CD14-positive monocyte (primary cell): Measurements from ENCODE around the gene UBAP2. TPM values are rescaled to one million over a fixed set of nuclear protein-coding genes. Genes with fewer than 3 reads are reported as not detected.

Experiments
- DNase-seq, 3 donors: peaks; one replicate each; pipeline ENCODE4 v3.0.0-alpha.2; 2011 to 2022
- H2AFZ ChIP-seq: 2 replicates; pipeline ENCODE4 v1.6.0; 2012; ENCODE audit warnings: mild to moderate bottlenecking, low read depth, low read length, inconsistent platforms; ENCODE audit not compliant: insufficient read depth, poor library complexity, severe bottlenecking
- H3K27ac ChIP-seq, 2 donors: 1 replicate in 1 of 2; 2 replicates in 1 of 2; pipeline ENCODE4 v1.5.1; 2012 to 2013; ENCODE audit warnings: low read length in 2 of 2, control low read depth in 1 of 2, inconsistent platforms in 1 of 2, low read depth in 1 of 2, mild to moderate bottlenecking in 1 of 2
- H3K27me3 ChIP-seq, 2 donors: one replicate each; pipeline versions ENCODE4 v1.6.0 to v1.6.1; 2011 to 2013; ENCODE audit warnings: low read length in 2 of 2; ENCODE audit not compliant: control insufficient read depth in 2 of 2, insufficient read depth in 2 of 2
- H3K36me3 ChIP-seq, 2 donors: replicated peaks in 1 of 2; 1 replicate in 1 of 2; 2 replicates in 1 of 2; pipeline versions ENCODE4 v1.5.1 to v1.6.1; 2012 to 2013; ENCODE audit warnings: low read length in 2 of 2, control low read depth in 1 of 2, inconsistent platforms in 1 of 2, mild to moderate bottlenecking in 1 of 2; ENCODE audit not compliant: insufficient read depth in 2 of 2, control insufficient read depth in 1 of 2
- H3K4me1 ChIP-seq, 2 donors: 1 replicate in 1 of 2; 2 replicates in 1 of 2; pipeline versions ENCODE4 v1.5.1 to v1.6.1; 2012 to 2013; ENCODE audit warnings: low read length in 2 of 2, control low read depth in 1 of 2, inconsistent platforms in 1 of 2, mild to moderate bottlenecking in 1 of 2, moderate library complexity in 1 of 2; ENCODE audit not compliant: insufficient read depth in 2 of 2, control insufficient read depth in 1 of 2
- H3K4me2 ChIP-seq: replicated peaks from 2 replicates; pipeline ENCODE3; 2012; ENCODE audit warnings: low read length, moderate library complexity, mild to moderate bottlenecking; ENCODE audit not compliant: poor library complexity, severe bottlenecking; ENCODE audit errors: extremely low read depth
- H3K4me3 ChIP-seq, 3 experiments: fragments of 200-600 bp in 1 of 3; sonication (generic) in 1 of 3; replicated peaks in 1 of 3; 1 replicate in 2 of 3; 2 replicates in 1 of 3; pipeline ENCODE4 v1.5.1; 2011 to 2013; ENCODE audit warnings: low read length in 3 of 3, mild to moderate bottlenecking in 3 of 3, control low read depth in 2 of 3, low read depth in 2 of 3, inconsistent platforms in 1 of 3, moderate library complexity in 1 of 3
- H3K79me2 ChIP-seq: 2 replicates; pipeline ENCODE4 v1.6.0; 2012; ENCODE audit warnings: mild to moderate bottlenecking, control low read depth, inconsistent platforms, low read length, moderate library complexity; ENCODE audit not compliant: insufficient read depth
- H3K9ac ChIP-seq: 2 replicates; pipeline ENCODE4 v1.6.0; 2017; ENCODE audit warnings: low read length, mild to moderate bottlenecking; ENCODE audit not compliant: insufficient read depth, poor library complexity, severe bottlenecking
- H3K9me3 ChIP-seq, 2 donors: replicated peaks in 1 of 2; 1 replicate in 1 of 2; 2 replicates in 1 of 2; pipeline versions ENCODE4 v1.5.1 to v1.6.1; 2012 to 2013; ENCODE audit warnings: low read length in 2 of 2, control low read depth in 1 of 2; ENCODE audit not compliant: control insufficient read depth in 1 of 2, insufficient read depth in 1 of 2
- H4K20me1 ChIP-seq: 2 replicates; pipeline ENCODE4 v1.6.0; 2012; ENCODE audit warnings: mild to moderate bottlenecking, low read length, control low read depth, moderate library complexity; ENCODE audit not compliant: insufficient read depth
- H3K27ac Mint-ChIP-seq, 7 donors: one replicate each; pipeline ENCODE4 v1.8.0; 2020; ENCODE audit warnings: mild to moderate bottlenecking in 7 of 7, mixed read lengths in 7 of 7, moderate library complexity in 6 of 7, inconsistent platforms in 2 of 7
- H3K27me3 Mint-ChIP-seq, 3 donors: one replicate each; pipeline ENCODE4 v1.8.0; 2021 to 2022; ENCODE audit warnings: low read depth in 3 of 3, mild to moderate bottlenecking in 3 of 3, mixed read lengths in 3 of 3, moderate library complexity in 3 of 3, inconsistent platforms in 1 of 3
- H3K36me3 Mint-ChIP-seq, 2 donors: one replicate each; pipeline ENCODE4 v1.8.0; 2020; ENCODE audit warnings: mixed read lengths in 2 of 2, inconsistent platforms in 1 of 2, mild to moderate bottlenecking in 1 of 2
- H3K4me1 Mint-ChIP-seq: one replicate; pipeline ENCODE4 v1.8.0; 2020; ENCODE audit warnings: mild to moderate bottlenecking, mixed read lengths
- H3K4me3 Mint-ChIP-seq, 2 donors: one replicate each; pipeline ENCODE4 v1.8.0; 2020; ENCODE audit warnings: mild to moderate bottlenecking in 2 of 2, mixed read lengths in 2 of 2, moderate library complexity in 1 of 2
- H3K9me3 Mint-ChIP-seq, 7 donors: one replicate each; pipeline ENCODE4 v1.8.0; 2020 to 2022; ENCODE audit warnings: mixed read lengths in 7 of 7, mild to moderate bottlenecking in 6 of 7, moderate library complexity in 6 of 7, inconsistent platforms in 2 of 7
- CTCF ChIP-seq: fragments of 200-600 bp; IDR thresholded peaks from one replicate; pipeline ENCODE4 v1.8.0; 2022; ENCODE audit warnings: antibody characterized with exemption, mild to moderate bottlenecking
- WGBS: methylation state at CpG from one replicate; pipeline ENCODE4 v1.1.5; 2013; ENCODE audit warnings: missing lambda C conversion rate; ENCODE audit not compliant: insufficient coverage; 5-methylcytosine and 5-hydroxymethylcytosine counted together
- intact Hi-C, 2 donors: fragments of 100-400 bp; cut with micrococcal nuclease; formaldehyde crosslinking; loops; one replicate each; pipeline versions ENCODE4 v1.15.0 to v1.15.1; 2023
- polyA plus RNA-seq, 3 donors: library from polyadenylated mRNA; depleted of rRNA in 1 of 3; unstranded in 2 of 3; stranded (reverse) in 1 of 3; fragments of 300-500 nt in 2 of 3; fragments of >200 nt in 1 of 3; fragmentation: Illumina TruSeq in 2 of 3; gene quantifications; 1 replicate in 2 of 3; 2 replicates in 1 of 3; pipeline ENCODE4 v1.2.3, GENCODE V29; 2012 to 2021

UBAP2 gene
- polyA plus RNA-seq, 3 donors: 4.3 to 13.0 (median 5.7) TPM

GRCh38 chr9:33885948-33886347 lies 162.7 kb downstream of the UBAP2 start:
- Mint-ChIP-seq H3K27ac (no peak overlapping the region), H3K4me1 (no peaks in the 10 kb centered on the region), H3K36me3 (peaks cover 16 to 25% of the 10 kb centered on the region in 2 donors), H3K9me3 (no peaks in the 10 kb centered on the region), H3K27me3 (peaks cover 0 to 2% (median 0%) of the 10 kb centered on the region in 3 donors), H3K4me3 (no peak overlapping the region)
- no CpG with 5 or more reads among the region's 2 CpGs for WGBS
- no peak overlapping the region for H3K4me3 ChIP-seq
- H3K4me2 ChIP-seq: no peak overlapping the region
- peaks cover 19 to 44% of the 10 kb centered on the region in 2 donors for H3K36me3 ChIP-seq
- no peak overlapping the region for H3K27ac ChIP-seq
- peaks cover 91% of the 10 kb centered on the region for H3K79me2 ChIP-seq
- DNase-seq: no peak
- no peaks in the 10 kb centered on the region for H3K27me3 ChIP-seq
- H3K4me1 ChIP-seq: no peaks in the 10 kb centered on the region
- no peak overlapping the region for H2AFZ ChIP-seq
- no peaks in the 10 kb centered on the region for H3K9me3 ChIP-seq
- no peak for TF ChIP-seq CTCF
- intact Hi-C loops: no loop called here
- no peak overlapping the region for H3K9ac ChIP-seq
- peaks cover 100% of the 10 kb centered on the region for H4K20me1 ChIP-seq

- TF ChIP-seq CTCF: no peak
- Mint-ChIP-seq H3K4me3 (no peak overlapping the region), H3K36me3 (peaks cover 13 to 16% of the 10 kb centered on the region in 2 donors), H3K4me1 (peaks cover 6% of the 10 kb centered on the region), H3K27me3 (peaks cover 0 to 2% (median 0%) of the 10 kb centered on the region in 3 donors), H3K9me3 (no peaks in the 10 kb centered on the region), H3K27ac (peak overlapping the region in 2 of 7 donors; percentile 42 to 43)
- H3K4me2 ChIP-seq: no peak overlapping the region
- peaks cover 100% of the 10 kb centered on the region for H4K20me1 ChIP-seq
- H3K27ac ChIP-seq: peak overlapping the region in 1 of 2 donors; percentile 14
- peaks cover 18 to 36% of the 10 kb centered on the region in 2 donors for H3K36me3 ChIP-seq
- H3K9ac ChIP-seq: no peak overlapping the region
- peaks cover 91% of the 10 kb centered on the region for H3K79me2 ChIP-seq
- H2AFZ ChIP-seq: no peak overlapping the region
- H3K4me3 ChIP-seq: no peak overlapping the region
- H3K9me3 ChIP-seq: no peaks in the 10 kb centered on the region
- no peaks in the 10 kb centered on the region for H3K27me3 ChIP-seq
- intact Hi-C loops: no loop called here
- no peak for DNase-seq
- WGBS: no CpG with 5 or more reads among the region's 5 CpGs
- peaks cover 0 to 3% of the 10 kb centered on the region in 2 donors for H3K4me1 ChIP-seq
Observed at GRCh38 chr9:33884856-33885701, 163.6 kb downstream of the UBAP2 start.
